Stimulated activated naive CD8-positive, alpha-beta T cell treated with anti-CD3 and anti-CD28 coated beads, Interleukin-15, amount 100 ng/mL, for 72 hours (primary cell): Measurements from ENCODE around the gene MYPOP.
"Not testable (repeated sequence)": the region's sequence is repeated elsewhere in the genome, so short reads cannot be mapped to it uniquely, and the experiment has no call there.

ENCODE experiments used
- ATAC-seq: fragments of 150-1000 bp; cut with Tn5 transposase; 2 replicates; pipeline ENCODE4 v1.10.0; 2021; ENCODE audit warnings: mild to moderate bottlenecking, moderate library complexity
- DNase-seq, 2 donors: peaks; one replicate each; pipeline ENCODE4 v3.0.0; 2021 to 2022
- H3K27ac Mint-ChIP-seq, 2 donors: one replicate each; pipeline ENCODE4 v1.8.0; 2022; ENCODE audit warnings: mild to moderate bottlenecking in 2 of 2, mixed read lengths in 2 of 2, moderate library complexity in 2 of 2
- H3K27me3 Mint-ChIP-seq: one replicate; pipeline ENCODE4 v1.8.0; 2022; ENCODE audit warnings: mixed read lengths
- H3K4me1 Mint-ChIP-seq: one replicate; pipeline ENCODE4 v1.8.0; 2022; ENCODE audit warnings: mild to moderate bottlenecking, mixed read lengths
- H3K4me3 Mint-ChIP-seq, 2 donors: one replicate each; pipeline ENCODE4 v1.8.0; 2022; ENCODE audit warnings: mild to moderate bottlenecking in 2 of 2, mixed read lengths in 2 of 2, moderate library complexity in 1 of 2
- H3K9me3 Mint-ChIP-seq, 2 donors: one replicate each; pipeline ENCODE4 v1.8.0; 2022; ENCODE audit warnings: mixed read lengths in 2 of 2

Gene MYPOP

DNA sequence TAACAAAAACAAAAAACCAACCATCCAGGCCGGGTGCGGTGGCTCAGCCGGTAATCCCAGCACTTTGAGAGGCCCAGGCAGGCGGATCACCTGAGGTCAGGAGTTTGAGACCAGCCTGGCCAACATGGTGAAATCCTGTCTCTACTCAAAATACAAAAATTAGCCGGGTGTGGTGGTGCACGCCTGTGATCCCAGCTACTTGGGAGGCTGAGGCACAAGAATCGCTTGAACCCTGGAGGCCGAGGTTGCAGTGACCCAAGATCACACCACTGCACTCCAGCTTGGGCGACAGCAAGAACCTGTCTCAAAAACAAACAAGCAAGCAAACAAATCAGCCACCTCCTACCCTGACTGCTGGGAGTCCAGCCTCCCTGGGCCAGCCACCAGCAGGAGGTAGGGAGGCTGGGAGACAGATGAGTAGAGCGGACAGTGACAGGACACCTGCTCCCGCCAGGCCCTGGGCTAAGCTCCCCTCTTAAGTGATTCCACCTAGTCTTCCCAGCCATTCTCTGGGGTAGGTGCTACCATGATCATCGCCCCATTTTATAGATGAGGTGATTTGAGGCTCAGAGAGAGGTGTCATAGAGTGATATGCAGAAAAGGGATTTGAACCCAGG lies 6.3 kb downstream of the MYPOP start:
- DNase-seq, H3K27ac Mint-ChIP-seq, H3K9me3 Mint-ChIP-seq, H3K4me3 Mint-ChIP-seq, H3K27me3 Mint-ChIP-seq, ATAC-seq: not testable (repeated sequence)
- H3K4me1 Mint-ChIP-seq, result peaks cover 20% of the 10 kb centered on the region

DNA sequence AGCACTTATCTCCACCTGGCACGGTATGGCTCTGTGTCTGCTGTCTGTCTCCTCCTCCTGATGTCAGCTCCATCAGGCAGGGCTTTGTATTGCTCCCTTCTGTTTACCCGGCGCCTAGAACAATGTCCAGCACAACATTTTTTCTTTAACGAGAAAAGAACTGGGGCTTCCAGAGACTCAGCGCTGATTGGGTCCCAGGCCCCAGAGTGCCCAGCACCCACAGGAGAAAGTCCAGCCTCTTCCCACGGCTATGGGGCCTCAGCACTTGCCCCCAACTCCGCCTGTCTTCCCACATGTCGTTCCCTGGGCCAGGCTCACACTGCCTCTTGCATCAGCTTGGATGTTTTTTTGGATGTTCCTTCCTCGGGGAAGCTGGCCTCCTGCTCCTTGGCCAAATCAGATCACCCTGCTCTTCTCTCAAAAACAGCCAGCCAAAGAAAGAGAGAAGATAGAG lies 6.9 kb downstream of the MYPOP start:
- Mint-ChIP-seq H3K4me1 (peaks cover 14% of the 10 kb centered on the region), H3K4me3 (no peak overlapping the region), H3K9me3 (no peaks in the 10 kb centered on the region), H3K27me3 (no peaks in the 10 kb centered on the region), H3K27ac (peak overlapping the region in 1 of 2 donors; percentile 29)
- DNase-seq (no peak), ATAC-seq (no peak)

DNA sequence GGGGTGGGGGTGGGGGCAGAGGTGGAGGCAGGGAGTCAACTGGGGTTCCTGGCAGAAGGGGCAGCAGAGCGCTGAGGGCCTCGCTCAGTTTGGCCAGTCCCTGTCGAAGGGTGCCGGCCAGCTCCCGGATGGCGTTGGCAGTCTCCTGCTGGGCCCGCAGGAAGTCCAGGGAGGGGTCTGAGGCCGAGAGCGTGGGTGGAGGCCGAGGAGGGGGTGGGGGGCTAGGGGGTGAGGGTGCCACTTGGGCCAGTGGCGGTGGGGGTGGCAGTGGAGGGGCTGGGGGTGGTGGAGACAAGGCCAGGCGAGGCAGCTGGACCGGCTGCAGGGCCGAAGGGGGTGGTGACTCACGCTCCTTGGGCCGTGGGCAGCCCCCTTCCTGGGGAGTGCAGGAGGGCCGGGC lies 11.5 kb downstream of the MYPOP start:
- Mint-ChIP-seq H3K27me3 (no peaks in the 10 kb centered on the region), H3K4me3 (no peak overlapping the region), H3K27ac (peak overlapping the region in 1 of 2 donors; percentile 81), H3K9me3 (no peaks in the 10 kb centered on the region), H3K4me1 (peaks cover 15% of the 10 kb centered on the region)
- ATAC-seq, result no peak
- no peak for DNase-seq

DNA sequence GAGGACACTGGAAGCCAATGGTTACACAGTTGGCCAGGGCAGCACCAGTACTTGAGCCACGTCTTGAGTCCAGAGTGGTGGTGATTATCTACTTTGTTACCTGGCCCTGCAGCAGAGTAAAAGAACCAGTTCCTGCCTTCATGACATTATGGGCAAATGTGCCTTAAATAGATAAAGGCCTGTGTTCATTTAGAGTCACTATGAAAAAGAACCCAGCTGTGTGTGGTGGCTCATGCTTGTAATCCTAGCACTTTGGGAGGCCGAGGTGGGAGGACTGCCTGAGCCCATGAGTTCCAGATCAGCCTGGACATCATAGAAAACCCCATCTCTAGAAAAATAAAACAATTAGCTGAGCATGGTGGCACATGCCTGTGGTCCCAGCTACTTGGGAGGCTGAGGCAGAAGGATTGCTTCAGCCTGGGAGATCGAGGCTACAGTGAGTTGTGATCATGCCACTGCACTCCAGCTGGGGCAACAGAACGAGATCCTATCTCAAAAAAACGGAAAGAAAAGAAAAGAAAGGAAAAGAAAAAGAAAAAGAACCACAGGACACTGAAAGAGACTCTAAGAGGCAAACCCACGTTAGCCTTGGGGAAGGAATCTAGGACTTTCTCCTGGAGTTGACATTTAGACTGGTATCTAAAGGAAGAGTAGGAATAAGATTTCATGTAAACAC lies 13.1 kb downstream of the MYPOP start:
- Mint-ChIP-seq H3K4me3 (no peak overlapping the region), H3K4me1 (peaks cover 21% of the 10 kb centered on the region), H3K27me3 (no peaks in the 10 kb centered on the region), H3K9me3 (no peaks in the 10 kb centered on the region), H3K27ac (no peak overlapping the region)
- DNase-seq (no peak), ATAC-seq (no peak)

DNA sequence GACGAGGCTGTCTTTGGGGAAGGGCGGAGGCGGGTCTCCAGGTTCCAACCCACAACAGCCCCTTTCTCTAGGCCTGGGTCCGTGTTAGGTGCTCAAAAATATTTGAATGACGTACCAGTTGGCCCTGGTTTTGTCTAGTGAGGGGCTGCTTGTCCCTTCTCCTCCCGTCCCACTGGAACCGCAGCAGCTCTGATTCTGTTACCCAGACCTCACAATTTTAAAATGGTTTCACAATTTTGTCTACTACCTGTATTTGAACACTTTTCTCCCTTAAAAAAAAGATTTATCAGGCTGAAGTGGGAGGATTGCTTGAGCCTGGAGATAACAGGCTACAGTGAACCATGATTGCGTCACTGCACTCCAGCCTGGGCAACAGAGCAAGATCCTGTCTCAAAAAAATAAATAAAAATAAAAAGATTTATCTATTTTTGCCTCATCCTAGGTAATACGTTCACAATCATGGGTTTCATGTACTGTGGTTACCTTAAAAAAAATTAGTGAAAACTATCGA lies 15.2 kb downstream of the MYPOP start:
- Mint-ChIP-seq H3K4me1 (peaks cover 28% of the 10 kb centered on the region), H3K9me3 (no peaks in the 10 kb centered on the region), H3K4me3 (peak overlapping the region; percentile 91 to 92), H3K27ac (peak overlapping the region; percentile 90 to 99), H3K27me3 (no peaks in the 10 kb centered on the region)
- no peak for ATAC-seq
- DNase-seq, result no peak

DNA sequence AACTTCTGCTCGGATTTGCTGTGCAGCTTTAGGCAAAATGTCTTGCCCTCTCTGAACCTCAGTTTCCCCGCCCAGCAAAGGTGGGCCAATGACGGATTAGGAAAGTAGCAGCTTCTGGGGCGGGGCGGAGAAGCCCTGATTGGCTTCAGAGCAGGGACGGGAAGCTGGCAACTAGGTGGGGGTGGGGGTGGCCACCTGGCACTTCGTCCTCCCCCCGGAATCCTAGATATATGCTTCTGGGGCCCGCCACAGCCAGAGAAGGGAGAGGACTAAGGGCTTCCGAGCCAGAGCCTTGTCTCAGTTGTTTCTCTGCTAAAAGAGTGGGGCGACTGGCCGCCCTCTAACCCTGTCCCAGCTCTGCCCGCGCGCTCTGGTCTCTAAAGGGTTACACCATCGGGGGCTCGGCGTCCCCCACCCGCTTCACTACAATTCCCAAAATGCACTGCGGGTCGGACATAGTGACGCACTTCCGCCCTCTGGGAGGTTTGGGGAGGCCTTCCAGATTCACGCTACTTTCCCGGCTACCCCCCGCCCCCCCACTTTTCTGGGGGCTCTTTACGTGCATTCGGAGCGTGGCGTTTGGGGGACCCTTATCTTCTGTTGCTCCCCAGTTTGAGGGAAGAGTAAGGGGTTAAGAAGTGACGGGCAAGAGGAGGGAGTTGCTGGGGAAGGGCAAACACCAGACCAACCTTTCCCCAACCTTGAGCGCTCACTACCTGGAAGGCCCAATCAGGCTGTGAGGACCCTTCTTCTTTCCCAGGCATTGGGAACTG lies 15.8 kb downstream of the MYPOP start:
- no peaks in the 10 kb centered on the region for H3K27me3 Mint-ChIP-seq
- peak; percentile 86 for ATAC-seq
- H3K27ac Mint-ChIP-seq, result peak overlapping the region; percentile 90 to 99
- peak overlapping the region; percentile 91 to 92 for H3K4me3 Mint-ChIP-seq
- H3K4me1 Mint-ChIP-seq, result peaks cover 34% of the 10 kb centered on the region
- peak; percentile 89 to 94 for DNase-seq
- no peaks in the 10 kb centered on the region for H3K9me3 Mint-ChIP-seq

DNA sequence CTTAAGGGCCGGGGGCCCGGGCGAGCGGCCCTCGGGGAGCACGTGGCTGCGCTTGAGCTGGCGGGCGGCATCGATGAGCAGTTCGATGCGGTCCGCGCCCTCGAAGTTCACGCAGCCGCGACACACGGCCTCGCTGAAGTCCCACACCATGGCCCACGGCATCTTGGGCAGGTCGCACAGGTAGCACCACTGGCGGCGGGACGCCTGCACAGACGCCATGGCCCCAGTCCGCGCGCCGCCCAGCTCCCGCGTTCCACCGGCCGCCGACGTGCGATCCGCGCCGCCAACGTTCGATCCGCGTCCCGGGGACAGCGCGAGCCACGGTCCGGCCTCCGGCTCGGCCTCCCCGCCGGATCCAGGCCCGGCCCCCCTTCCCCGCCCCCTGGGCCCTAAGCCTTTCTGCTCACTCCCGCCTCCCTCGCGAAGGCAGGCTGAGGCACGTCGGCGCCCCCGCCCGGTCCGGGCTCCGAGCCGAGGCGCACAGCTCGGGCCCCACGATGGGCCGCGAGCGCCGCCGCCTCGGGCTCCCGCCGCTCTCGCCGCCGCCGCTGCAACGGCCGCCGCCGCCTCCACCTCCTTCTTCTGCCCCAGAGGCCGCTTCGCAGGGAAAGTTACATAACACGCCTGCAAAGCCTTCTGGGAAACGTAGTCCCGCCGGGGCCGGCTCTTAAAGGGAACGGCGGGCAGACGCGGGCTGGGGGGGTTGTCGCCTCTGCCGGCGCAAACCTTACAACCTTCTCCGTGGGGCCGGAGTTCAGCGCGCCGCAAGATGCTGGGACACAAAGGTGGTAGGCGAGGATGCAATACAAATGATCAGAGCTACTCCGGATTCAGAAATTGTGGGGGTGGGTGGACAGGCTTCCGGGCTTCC lies 16.6 kb downstream of the MYPOP start, which contains the start of gene IRF2BP1:
TSS of gene IRF2BP1 (minus strand) at position 586 of the 871 bp plus-strand sequence. CDS start at position 219, 367 bp downstream.
- DNase-seq, result peak; percentile 91
- Mint-ChIP-seq H3K27ac (peak within 1 kb of the TSS; percentile 90 to 99), H3K4me3 (peak within 1 kb of the TSS; percentile 91 to 92), H3K9me3 (no peaks in the 10 kb centered on the region), H3K4me1 (peaks cover 42% of the 10 kb centered on the region), H3K27me3 (no peaks in the 10 kb centered on the region)
- ATAC-seq, result peak; percentile 81

DNA sequence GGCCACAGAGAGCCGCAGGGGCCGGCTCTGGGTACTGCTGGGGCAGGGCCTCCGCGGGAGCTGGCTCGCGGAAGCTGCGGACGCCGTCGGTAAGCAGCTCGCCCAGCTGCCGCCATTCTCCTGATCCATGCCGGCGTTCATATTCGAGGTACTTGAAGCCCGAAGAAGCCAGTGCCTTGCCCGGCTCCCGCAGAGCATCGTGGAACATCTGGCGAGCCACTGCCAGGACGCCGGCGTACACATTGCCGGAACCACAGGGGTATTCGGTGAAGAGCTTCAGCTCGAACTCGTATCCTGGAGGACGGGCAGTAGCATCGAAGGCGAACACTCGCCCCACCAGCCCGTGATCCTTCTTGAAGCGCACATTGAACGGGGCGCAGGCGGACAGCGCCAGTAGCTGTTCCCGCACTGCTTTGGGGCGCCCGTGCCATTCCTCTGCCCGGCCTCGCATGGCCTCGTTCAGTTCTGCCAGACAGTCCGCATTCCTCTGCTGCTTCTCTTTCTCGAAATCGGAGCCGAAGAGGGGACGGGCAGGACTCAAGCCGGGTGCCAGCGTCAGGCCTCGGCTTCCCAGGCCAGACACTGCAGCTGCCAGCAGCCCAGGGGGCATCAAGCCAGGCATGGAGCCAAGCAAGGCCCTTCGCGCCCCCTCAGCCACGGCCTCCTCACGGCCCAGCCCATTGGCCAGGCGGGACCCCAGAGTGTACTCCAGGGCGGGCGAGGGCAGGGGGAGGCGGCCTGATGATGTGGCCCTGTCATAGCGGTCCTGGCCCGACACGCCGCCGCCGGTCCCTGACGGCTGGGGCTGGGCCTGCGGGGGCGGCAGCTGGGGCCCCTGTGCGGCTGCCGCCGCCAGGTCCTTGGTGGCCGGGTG lies 17.5 kb downstream of the MYPOP start:
- H3K4me3 Mint-ChIP-seq, result peak overlapping the region; percentile 55 to 92
- H3K9me3 Mint-ChIP-seq, result no peaks in the 10 kb centered on the region
- peak; percentile 52 to 53 for DNase-seq
- ATAC-seq, result peak; percentile 2
- no peaks in the 10 kb centered on the region for H3K27me3 Mint-ChIP-seq
- H3K27ac Mint-ChIP-seq, result no peak overlapping the region
- H3K4me1 Mint-ChIP-seq, result peaks cover 42% of the 10 kb centered on the region

DNA sequence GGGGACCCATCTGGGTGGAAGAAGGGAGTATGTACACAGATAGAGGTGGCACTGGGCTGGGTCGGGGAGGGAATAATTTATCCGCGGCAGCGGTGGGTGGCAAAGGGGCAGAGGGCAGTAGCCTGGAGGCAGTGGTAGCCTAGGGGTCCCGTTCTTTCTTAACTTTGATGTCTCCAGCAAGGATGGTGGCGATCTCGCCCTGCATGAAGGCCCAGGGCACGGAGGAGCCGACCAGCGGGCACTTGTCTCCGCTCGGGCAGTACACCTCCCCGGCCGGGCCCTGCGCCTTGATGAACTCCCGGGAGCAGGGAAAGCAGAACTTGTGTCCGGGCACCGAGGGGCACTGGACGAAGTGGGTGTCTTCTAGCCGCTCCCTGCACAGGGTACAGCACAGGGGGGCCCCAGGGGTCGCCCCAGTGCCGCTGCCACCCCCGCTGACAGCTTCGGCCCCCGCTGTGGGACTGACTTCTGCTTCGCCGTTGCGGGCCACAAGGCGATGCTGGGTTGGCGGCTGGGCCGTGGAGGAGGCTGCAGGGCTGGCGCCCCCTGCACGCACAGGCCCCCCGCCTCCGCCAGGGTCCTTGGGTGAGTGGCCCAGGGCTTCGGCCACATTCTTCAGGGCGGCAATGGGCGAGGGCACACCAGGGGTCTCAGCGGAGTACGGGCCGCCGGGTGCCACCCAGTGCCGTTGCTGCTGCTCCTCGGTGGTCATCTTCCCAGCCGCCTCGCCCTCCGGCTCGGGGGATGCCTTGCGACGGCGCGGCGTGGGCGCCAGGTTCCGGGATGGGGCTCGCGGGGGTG lies 18.3 kb downstream of the MYPOP start:
- ATAC-seq (no peak), DNase-seq (no peak)
- Mint-ChIP-seq H3K27ac (no peak overlapping the region), H3K27me3 (no peaks in the 10 kb centered on the region), H3K4me3 (peak overlapping the region; percentile 46 to 69), H3K9me3 (no peaks in the 10 kb centered on the region), H3K4me1 (peaks cover 42% of the 10 kb centered on the region)

DNA sequence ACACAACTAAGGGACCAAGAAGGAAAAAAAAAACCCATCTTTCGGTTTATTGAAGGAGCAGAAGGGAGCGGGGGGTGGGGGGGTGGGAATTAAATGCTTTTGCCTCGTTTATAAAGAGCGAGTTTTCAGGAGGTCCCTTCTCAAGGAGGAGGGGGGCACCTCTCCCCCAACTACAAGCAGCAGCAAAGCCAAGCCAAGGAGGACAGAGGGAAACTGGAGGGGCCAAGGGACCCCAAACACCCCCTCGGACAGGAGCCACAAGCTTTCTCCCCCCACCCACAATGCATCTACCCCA lies 18.9 kb downstream of the MYPOP start:
- no peak for ATAC-seq
- peaks cover 44% of the 10 kb centered on the region for H3K4me1 Mint-ChIP-seq
- peaks cover 4% of the 10 kb centered on the region for H3K27me3 Mint-ChIP-seq
- H3K27ac Mint-ChIP-seq, result peak overlapping the region in 1 of 2 donors; percentile 87
- H3K9me3 Mint-ChIP-seq, result no peaks in the 10 kb centered on the region
- DNase-seq, result no peak
- H3K4me3 Mint-ChIP-seq, result peak overlapping the region; percentile 69 to 82

DNA sequence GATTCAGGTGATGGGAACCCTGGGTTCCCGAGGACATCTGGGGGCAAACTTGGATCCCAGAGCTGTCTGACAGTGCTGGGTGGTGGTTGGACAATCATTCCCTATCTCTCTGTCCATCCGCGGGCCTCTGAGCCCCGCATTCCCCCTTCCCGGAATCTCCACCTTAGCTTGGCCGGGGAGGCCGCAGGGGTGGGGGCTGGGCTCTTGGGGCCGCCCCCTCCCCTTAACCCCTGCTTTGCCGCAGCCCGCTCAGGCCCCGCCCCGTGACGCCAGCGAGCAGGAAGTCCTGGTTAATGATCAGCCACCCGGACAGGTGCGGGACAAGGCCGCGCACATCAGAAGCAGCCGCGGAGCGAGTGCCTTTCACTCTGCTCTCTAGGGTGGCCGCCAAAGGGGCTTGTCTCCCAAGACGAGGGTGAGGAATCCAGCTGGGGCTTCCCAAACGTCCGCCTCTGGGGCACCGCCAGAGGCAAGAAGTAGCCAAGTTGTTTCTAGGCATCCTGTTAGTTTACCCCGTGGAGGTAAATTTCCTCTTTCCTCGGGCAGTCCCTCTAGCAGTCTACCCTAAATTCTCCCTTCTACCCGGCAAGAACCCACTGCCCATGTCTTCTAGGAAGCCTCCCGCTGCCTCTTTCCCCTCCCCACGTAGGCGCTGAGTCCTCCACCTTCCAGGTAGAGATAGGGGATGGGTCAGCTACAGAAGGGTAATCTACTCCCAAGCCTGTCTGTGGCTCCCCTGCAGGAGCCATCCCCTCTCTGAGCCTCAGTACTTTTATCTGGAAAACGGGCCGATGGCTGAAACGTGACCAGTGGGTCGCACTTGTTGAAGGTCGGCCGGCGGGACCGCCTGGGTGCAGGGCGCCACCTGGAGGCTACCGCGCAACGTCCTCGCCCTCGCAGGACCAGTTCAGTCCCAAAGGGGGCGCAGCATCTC lies 19.5 kb downstream of the MYPOP start:
- H3K4me1 Mint-ChIP-seq, result peaks cover 50% of the 10 kb centered on the region
- H3K27ac Mint-ChIP-seq, result peak overlapping the region in 1 of 2 donors; percentile 87
- H3K4me3 Mint-ChIP-seq, result peak overlapping the region; percentile 69 to 82
- H3K27me3 Mint-ChIP-seq, result peaks cover 10% of the 10 kb centered on the region
- DNase-seq (peak; percentile 86 to 87), ATAC-seq (no peak)
- no peaks in the 10 kb centered on the region for H3K9me3 Mint-ChIP-seq

DNA sequence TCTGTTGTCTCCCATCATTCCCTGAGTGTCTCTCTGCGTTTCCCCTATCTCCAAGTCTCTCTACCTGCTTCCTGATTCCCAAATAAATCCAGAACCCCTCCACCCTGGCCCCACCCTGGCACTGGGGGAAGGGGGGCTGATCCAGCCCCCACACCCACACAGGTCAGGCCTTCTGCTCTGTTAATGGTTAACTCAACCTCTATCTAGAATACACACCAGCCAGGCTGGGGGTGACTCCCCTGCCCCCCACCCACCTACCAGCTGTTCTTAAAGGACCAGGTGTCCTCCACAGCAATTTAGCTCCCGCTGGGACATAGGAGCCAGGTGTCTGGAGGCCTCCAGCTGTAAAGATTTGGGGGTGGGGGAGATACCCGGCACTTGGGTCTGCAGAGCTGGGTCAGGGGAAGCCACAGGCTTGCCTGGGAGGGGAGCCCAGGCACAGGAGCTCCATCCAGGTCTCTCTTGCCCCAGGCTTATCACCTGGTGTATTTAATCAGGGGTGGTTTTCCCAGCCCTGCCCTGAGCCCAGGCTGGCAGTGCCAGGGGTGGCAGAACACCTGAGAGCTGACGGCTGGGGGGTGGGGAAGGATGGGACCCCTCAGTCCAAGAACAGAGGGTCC lies 20.4 kb downstream of the MYPOP start:
- H3K4me3 Mint-ChIP-seq, result no peak overlapping the region
- H3K27ac Mint-ChIP-seq, result no peak overlapping the region
- DNase-seq (no peak), ATAC-seq (no peak)
- H3K9me3 Mint-ChIP-seq, result no peaks in the 10 kb centered on the region
- H3K27me3 Mint-ChIP-seq, result peaks cover 19% of the 10 kb centered on the region
- H3K4me1 Mint-ChIP-seq, result peaks cover 49% of the 10 kb centered on the region
